ENCODE measurements around the gene CHEK1.
A peak's percentile ranks its signal among the peaks of the same experiment; 100 is the strongest.
"Not testable (repeated sequence)": the region's sequence is repeated elsewhere in the genome, so short reads cannot be mapped to it uniquely, and the experiment has no call there.

The CHEK1 gene

GRCh38 chr11:125624756-125625213 is at the start of gene CHEK1:
Gene CHEK1, plus strand, starts transcription at chr11:125625163. Its CDS starts 1,606 bp downstream, at chr11:125626769.
- FAIRE-seq (no peak), DNase-seq (ENCODE audit: low spot score) (no peak)

GRCh38 chr11:125577181-125577580 is 47.8 kb upstream of the CHEK1 start:
- not testable (repeated sequence) for DNase-seq (ENCODE audit: low spot score); FAIRE-seq

GRCh38 chr11:125578783-125579182 is 46.2 kb upstream of the CHEK1 start:
- DNase-seq (ENCODE audit: low spot score) (no peak), FAIRE-seq (no peak)

GRCh38 chr11:125579811-125580210 is 45.2 kb upstream of the CHEK1 start:
- no peak for DNase-seq (ENCODE audit: low spot score)
- FAIRE-seq, result no peak

GRCh38 chr11:125583496-125583895 is 41.5 kb upstream of the CHEK1 start:
- FAIRE-seq, result no peak

GRCh38 chr11:125585487-125585886 is 39.5 kb upstream of the CHEK1 start:
- DNase-seq (ENCODE audit: low spot score) (no peak), FAIRE-seq (no peak)

More at GRCh38 chr11:125583496-125583895, 41.5 kb upstream of the CHEK1 start:
- DNase-seq (ENCODE audit: low spot score), result no peak

GRCh38 chr11:125586623-125587022 is 38.3 kb upstream of the CHEK1 start:
- FAIRE-seq (no peak), DNase-seq (ENCODE audit: low spot score) (no peak)

- DNase-seq (ENCODE audit: low spot score), result no peak
- FAIRE-seq, result no peak
Observed at GRCh38 chr11:125587480-125587879, 37.5 kb upstream of the CHEK1 start.

GRCh38 chr11:125588505-125588904 is 36.5 kb upstream of the CHEK1 start:
- FAIRE-seq, result no peak
- DNase-seq (ENCODE audit: low spot score), result peak; percentile 5

GRCh38 chr11:125591649-125592304 is 33.2 kb upstream of the CHEK1 start:
- DNase-seq (ENCODE audit: low spot score) (peak; percentile 5), FAIRE-seq (no peak)

- peak; percentile 91 for FAIRE-seq
- DNase-seq (ENCODE audit: low spot score), result peak; percentile 99
Observed at GRCh38 chr11:125592305-125593113, 32.5 kb upstream of the CHEK1 start, which contains the start of gene STT3A. Gene STT3A, plus strand, starts transcription at chr11:125592852. Its CDS starts 3,064 bp downstream, at chr11:125595916.

GRCh38 chr11:125593114-125593820 is 31.7 kb upstream of the CHEK1 start:
- DNase-seq (ENCODE audit: low spot score) (peak; percentile 38), FAIRE-seq (no peak)

- FAIRE-seq, result no peak
- no peak for DNase-seq (ENCODE audit: low spot score)
Observed at GRCh38 chr11:125594958-125595357, 30.0 kb upstream of the CHEK1 start.

- DNase-seq (ENCODE audit: low spot score) (no peak), FAIRE-seq (no peak)
Observed at GRCh38 chr11:125600663-125601062, 24.3 kb upstream of the CHEK1 start.

GRCh38 chr11:125603207-125603606 is 21.8 kb upstream of the CHEK1 start:
- FAIRE-seq (no peak), DNase-seq (ENCODE audit: low spot score) (no peak)

GRCh38 chr11:125605417-125605816 is 19.5 kb upstream of the CHEK1 start:
- FAIRE-seq, result no peak

GRCh38 chr11:125609545-125609944 is 15.4 kb upstream of the CHEK1 start:
- DNase-seq (ENCODE audit: low spot score) (no peak), FAIRE-seq (no peak)

More at GRCh38 chr11:125605417-125605816, 19.5 kb upstream of the CHEK1 start:
- no peak for DNase-seq (ENCODE audit: low spot score)

GRCh38 chr11:125618383-125618782 is 6.6 kb upstream of the CHEK1 start:
- DNase-seq (ENCODE audit: low spot score), result no peak
- FAIRE-seq, result no peak

- FAIRE-seq (no peak), DNase-seq (ENCODE audit: low spot score) (peak; percentile 24)
Observed at GRCh38 chr11:125621995-125622394, 3.0 kb upstream of the CHEK1 start.

- DNase-seq (ENCODE audit: low spot score), result no peak
- no peak for FAIRE-seq
Observed at GRCh38 chr11:125623064-125623463, 1.9 kb upstream of the CHEK1 start.

- DNase-seq (ENCODE audit: low spot score), result no peak
- no peak for FAIRE-seq
Observed at GRCh38 chr11:125625225-125625629, 264 bp downstream of the CHEK1 start.
